K562 (cell line): ENCODE data around the gene SDR39U1.
"Not testable (repeated sequence)": the region's sequence is repeated elsewhere in the genome, so short reads cannot be mapped to it uniquely, and the experiment has no call there.

Source experiments
- CHD4 ChIP-seq: fragments of 200-600 bp; sonication (generic); IDR thresholded peaks from 3 replicates; pipeline ENCODE4 v1.6.1; 2012; ENCODE audit warnings: low read depth, mild to moderate bottlenecking, mixed read lengths, low read length, inconsistent platforms; ENCODE audit not compliant: insufficient read depth, insufficient replicate concordance, poor library complexity, severe bottlenecking
- CTCF ChIP-seq, 3 experiments: IDR thresholded peaks in 2 of 3; conservative IDR thresholded peaks in 1 of 3; 2 replicates each; pipeline ENCODE4 v1.5.1; 2011 to 2012; ENCODE audit warnings: low read length in 3 of 3, mild to moderate bottlenecking in 3 of 3, control low read depth in 2 of 3, improper control_type of control experiment in 1 of 3, inconsistent platforms in 1 of 3, low read depth in 1 of 3, mixed read lengths in 1 of 3, moderate library complexity in 1 of 3; ENCODE audit not compliant: insufficient read depth in 2 of 3
- ELK1 ChIP-seq: sonication (generic); formaldehyde crosslinking; IDR thresholded peaks from 2 replicates; pipeline ENCODE4 v1.8.1; 2022; ENCODE audit warnings: missing genetic modification reagents
- IRF2 ChIP-seq: sonication (generic); formaldehyde crosslinking; IDR thresholded peaks from 2 replicates; pipeline ENCODE4 v1.8.1; 2022; ENCODE audit warnings: mild to moderate bottlenecking, missing genetic modification reagents
- LEF1 ChIP-seq: fragments of 450-650 bp; IDR thresholded peaks from 2 replicates; pipeline ENCODE4 v1.6.1; 2016; ENCODE audit warnings: mild to moderate bottlenecking
- MXI1 ChIP-seq: IDR thresholded peaks from 2 replicates; pipeline ENCODE4 v1.6.1; 2011; ENCODE audit warnings: low read depth, mild to moderate bottlenecking, improper control_type of control experiment, low read length
- RFX5 ChIP-seq: IDR thresholded peaks from 2 replicates; pipeline ENCODE4 v1.6.1; 2011; ENCODE audit warnings: low read depth, mild to moderate bottlenecking, improper control_type of control experiment, low read length
- SIN3A ChIP-seq, 2 experiments: fragments of 150-350 bp in 1 of 2; IDR thresholded peaks; 2 replicates each; pipeline ENCODE4 v1.6.1; 2011 to 2016; ENCODE audit warnings: borderline replicate concordance in 2 of 2, low read depth in 2 of 2, low read length in 2 of 2, mild to moderate bottlenecking in 2 of 2, moderate library complexity in 2 of 2; ENCODE audit not compliant: control insufficient read depth in 1 of 2
- TCF7L2 ChIP-seq: fragments of 150-350 bp; IDR thresholded peaks from 2 replicates; pipeline ENCODE4 v1.6.1; 2016; ENCODE audit warnings: low read depth, mild to moderate bottlenecking, low read length, moderate library complexity
- ZBTB40 ChIP-seq, 2 experiments: fragments of 450-650 bp in 1 of 2; sonication (generic) in 1 of 2; formaldehyde crosslinking in 1 of 2; IDR thresholded peaks; 2 replicates each; pipeline versions ENCODE4 v1.7.1 to v1.9.0; 2016 to 2022; ENCODE audit warnings: inconsistent platforms in 1 of 2, mild to moderate bottlenecking in 1 of 2, missing genetic modification reagents in 1 of 2
- ZKSCAN8 ChIP-seq: fragments of 200-800 bp; sonication (Bioruptor generic); IDR thresholded peaks from 2 replicates; pipeline ENCODE4 v1.6.1; 2016; ENCODE audit warnings: missing genetic modification characterization, missing compliant biosample characterization

GRCh38 chr14:24491586-24492408 is 49.2 kb upstream of the SDR39U1 start:
- not testable (repeated sequence) for TF ChIP-seq CTCF (IDR thresholded peaks at IDR 0.05 in 2 of 3, conservative IDR thresholded peaks at IDR 0.05 in 1 of 3; ENCODE audit: insufficient read depth in 2 of 3, low read depth in 1 of 3, low read length in 3 of 3); ELK1 (CRISPR knock-in tag); LEF1; MXI1; CHD4; ZKSCAN8 (CRISPR knock-in tag); RFX5; TCF7L2; IRF2 (CRISPR knock-in tag); ZBTB40 (IDR thresholded peaks at IDR 0.05); ZBTB40 (CRISPR knock-in tag; IDR thresholded peaks at IDR 0.05); SIN3A (IDR thresholded peaks at IDR 0.05; ENCODE audit: borderline replicate concordance in 2 of 2, control insufficient read depth in 1 of 2, low read depth in 2 of 2, low read length in 2 of 2)
